ENCODE results near the gene FXYD6.

FXYD6 gene

GRCh38 chr11:117843666-117844484 lies 32.6 kb downstream of the FXYD6 start:
- DNase-seq (ENCODE audit: low spot score): peak; percentile 69

GRCh38 chr11:117842131-117842941 lies 34.1 kb downstream of the FXYD6 start:
- no peak for DNase-seq (ENCODE audit: low spot score)

- DNase-seq (ENCODE audit: low spot score): no peak
Observed at GRCh38 chr11:117841551-117842031, 34.9 kb downstream of the FXYD6 start.

- no peak for DNase-seq (ENCODE audit: low spot score)
Observed at GRCh38 chr11:117840881-117841550, 35.4 kb downstream of the FXYD6 start.

GRCh38 chr11:117839936-117840813 lies 36.3 kb downstream of the FXYD6 start:
- DNase-seq (ENCODE audit: low spot score): no peak

GRCh38 chr11:117839380-117839881 lies 37.0 kb downstream of the FXYD6 start:
- DNase-seq (ENCODE audit: low spot score): no peak

GRCh38 chr11:117838901-117839300 lies 37.6 kb downstream of the FXYD6 start:
- DNase-seq (ENCODE audit: low spot score): no peak

- DNase-seq (ENCODE audit: low spot score): no peak
Observed at GRCh38 chr11:117837791-117838190, 38.7 kb downstream of the FXYD6 start.

- DNase-seq (ENCODE audit: low spot score): no peak
Observed at GRCh38 chr11:117837070-117837776, 39.2 kb downstream of the FXYD6 start.

- DNase-seq (ENCODE audit: low spot score): no peak
Observed at GRCh38 chr11:117836077-117836960, 40.1 kb downstream of the FXYD6 start.

- no peak for DNase-seq (ENCODE audit: low spot score)
Observed at GRCh38 chr11:117835576-117835975, 40.9 kb downstream of the FXYD6 start.

- no peak for DNase-seq (ENCODE audit: low spot score)
Observed at GRCh38 chr11:117834838-117835443, 41.5 kb downstream of the FXYD6 start.

GRCh38 chr11:117834068-117834810 lies 42.2 kb downstream of the FXYD6 start:
- DNase-seq (ENCODE audit: low spot score): no peak

- DNase-seq (ENCODE audit: low spot score): no peak
Observed at GRCh38 chr11:117833401-117833891, 43.0 kb downstream of the FXYD6 start.

GRCh38 chr11:117832511-117832910 lies 43.9 kb downstream of the FXYD6 start:
- no peak for DNase-seq (ENCODE audit: low spot score)

- DNase-seq (ENCODE audit: low spot score): no peak
Observed at GRCh38 chr11:117831661-117832415, 44.6 kb downstream of the FXYD6 start.

GRCh38 chr11:117830674-117831351 lies 45.6 kb downstream of the FXYD6 start:
- no peak for DNase-seq (ENCODE audit: low spot score)
